Measurements from ENCODE around the gene FRMPD1.

Gene FRMPD1

DNA sequence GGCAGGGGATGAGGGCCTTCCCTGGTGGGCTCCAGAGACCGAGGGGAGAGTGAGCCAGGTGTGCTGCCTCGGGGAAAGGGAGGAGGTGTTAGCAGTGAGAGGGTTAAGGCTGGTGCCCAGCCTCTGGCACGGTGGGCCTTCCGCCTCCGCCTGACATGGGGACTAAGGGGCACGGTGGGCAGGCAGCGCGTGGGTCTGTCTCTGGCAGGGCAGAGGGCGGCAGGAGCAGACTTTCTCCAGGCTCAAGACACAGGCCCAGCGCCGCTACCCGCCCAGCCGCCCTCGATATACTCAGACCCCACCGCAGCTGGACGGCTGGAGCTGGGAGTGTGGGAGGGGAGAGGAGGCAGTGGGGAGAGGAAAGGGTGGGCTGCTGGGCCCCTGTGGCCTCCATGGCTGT, 14.9 kb upstream of the FRMPD1 start:
- no peak for TF ChIP-seq ZBTB7A (IDR thresholded peaks at IDR 0.05; ENCODE audit: low read depth)
- TF ChIP-seq TCF12 (IDR thresholded peaks at IDR 0.05; ENCODE audit: low read depth), result no peak
- TF ChIP-seq YY1 (IDR thresholded peaks at IDR 0.05; ENCODE audit: low read depth), result no peak
- TF ChIP-seq MAX (IDR thresholded peaks at IDR 0.05), result no peak
- no peak for TF ChIP-seq EP300 (IDR thresholded peaks at IDR 0.05; ENCODE audit: borderline replicate concordance)
- TF ChIP-seq NFIC (IDR thresholded peaks at IDR 0.05), result no peak
- no peak for TF ChIP-seq TAF1 (IDR thresholded peaks at IDR 0.05; ENCODE audit: low read depth)
- TF ChIP-seq FOXM1 (IDR thresholded peaks at IDR 0.05; ENCODE audit: borderline replicate concordance, low read depth), result no peak
- no peak for TF ChIP-seq REST (IDR thresholded peaks at IDR 0.05; ENCODE audit: low read depth)

- TF ChIP-seq RAD21 (IDR thresholded peaks at IDR 0.05; ENCODE audit: low read depth), result no peak
- TF ChIP-seq REST (IDR thresholded peaks at IDR 0.05; ENCODE audit: low read depth), result no peak
- TF ChIP-seq NFIC (IDR thresholded peaks at IDR 0.05), result no peak
- no peak for TF ChIP-seq FOXM1 (IDR thresholded peaks at IDR 0.05; ENCODE audit: borderline replicate concordance, low read depth)
- TF ChIP-seq EP300 (IDR thresholded peaks at IDR 0.05; ENCODE audit: borderline replicate concordance), result no peak
- no peak for TF ChIP-seq TCF12 (IDR thresholded peaks at IDR 0.05; ENCODE audit: low read depth)
Observed at GRCh38 chr9:37636511-37637448, 14.0 kb upstream of the FRMPD1 start.

- TF ChIP-seq YY1 (IDR thresholded peaks at IDR 0.05; ENCODE audit: low read depth) (no peak), NFIC (IDR thresholded peaks at IDR 0.05) (no peak), MAX (IDR thresholded peaks at IDR 0.05) (no peak), CREB1 (IDR thresholded peaks at IDR 0.05; ENCODE audit: low read depth) (no peak)
Observed at GRCh38 chr9:37639109-37639762, 11.5 kb upstream of the FRMPD1 start.

GRCh38 chr9:37639841-37640240, 10.9 kb upstream of the FRMPD1 start:
- TF ChIP-seq CREB1 (IDR thresholded peaks at IDR 0.05; ENCODE audit: low read depth) (no peak), RAD21 (IDR thresholded peaks at IDR 0.05; ENCODE audit: low read depth) (no peak), NFIC (IDR thresholded peaks at IDR 0.05) (no peak), EGR1 (IDR thresholded peaks at IDR 0.05) (no peak), REST (IDR thresholded peaks at IDR 0.05; ENCODE audit: low read depth) (no peak), USF1 (IDR thresholded peaks at IDR 0.05) (no peak), YY1 (IDR thresholded peaks at IDR 0.05; ENCODE audit: low read depth) (no peak), FOXM1 (IDR thresholded peaks at IDR 0.05; ENCODE audit: borderline replicate concordance, low read depth) (no peak), TAF1 (IDR thresholded peaks at IDR 0.05; ENCODE audit: low read depth) (no peak), ZBTB7A (IDR thresholded peaks at IDR 0.05; ENCODE audit: low read depth) (no peak)

GRCh38 chr9:37640246-37640645, 10.5 kb upstream of the FRMPD1 start:
- no peak for TF ChIP-seq TAF1 (IDR thresholded peaks at IDR 0.05; ENCODE audit: low read depth)
- TF ChIP-seq MAX (IDR thresholded peaks at IDR 0.05), result no peak
- no peak for TF ChIP-seq RAD21 (IDR thresholded peaks at IDR 0.05; ENCODE audit: low read depth)
